ENCODE measurements around the gene RNF213. TPM values are rescaled to one million over a fixed set of nuclear protein-coding genes. Genes with fewer than 3 reads are reported as not detected.

RNF213 gene
- total and polyA plus RNA-seq, 2 of the 8 experiments (the other 6 are each of a cell fraction or from before 2014, with no cell fraction given), result 33.8 to 62.8 TPM

- TF ChIP-seq CHD7 (IDR thresholded peaks at IDR 0.05; ENCODE audit: insufficient replicate concordance, low read length) (no peak), BACH1 (IDR thresholded peaks at IDR 0.05; ENCODE audit: low read length) (no peak), MAX (IDR thresholded peaks at IDR 0.05) (no peak), CEBPB (IDR thresholded peaks at IDR 0.05; ENCODE audit: low read depth, low read length) (no peak), EGR1 (IDR thresholded peaks at IDR 0.05; ENCODE audit: borderline replicate concordance, low read depth, low read length) (no peak), SP2 (IDR thresholded peaks at IDR 0.05; ENCODE audit: low read length) (no peak), RNF2 (IDR thresholded peaks at IDR 0.05; ENCODE audit: borderline replicate concordance, low read depth, low read length, missing control alignments, poor library complexity, severe bottlenecking) (no peak)
Measured at GRCh38 chr17:80219763-80220053, 40.9 kb upstream of the RNF213 start (continued).

All from H1 (cell line).